ENCODE results near the gene HAUS8. TPM values are rescaled to one million over a fixed set of nuclear protein-coding genes. Genes with fewer than 3 reads are reported as not detected.

HAUS8 gene
- total and polyA plus RNA-seq, 10 of the 15 experiments (the other 5 are each of a cell fraction or from before 2014, with no cell fraction given): 22.7 to 43.9 (median 34.4) TPM

GRCh38 chr19:17036640-17037039 is 38.6 kb downstream of the HAUS8 start:
- H3K4me1 ChIP-seq (ENCODE audit: control insufficient read depth, insufficient read depth, low read length): no peaks in the 10 kb centered on the region
- intact Hi-C loops (cut with micrococcal nuclease; ENCODE audit: unreplicated experiment) (no loop called here), in situ Hi-C loops (cut with MboI) (no loop called here)
- 33% methylated on average over 4 of the region's 4 CpGs for WGBS (ENCODE audit: insufficient coverage, insufficient replicate concordance, low lambda C conversion rate, missing lambda C conversion rate)
- H3K79me2 ChIP-seq (ENCODE audit: control insufficient read depth, insufficient read depth, low read length): no peaks in the 10 kb centered on the region
- DNase-seq (ENCODE audit: low read depth, low spot score) (no peak), ATAC-seq (no peak), FAIRE-seq (no peak)
- H3K4me3 ChIP-seq: no peak overlapping the region
- no peak overlapping the region for H3K4me2 ChIP-seq (ENCODE audit: control insufficient read depth, insufficient read depth)
- H2AFZ ChIP-seq (ENCODE audit: control insufficient read depth, low read depth, low read length): no peak overlapping the region
- H3K9me3 ChIP-seq (replicated peaks; ENCODE audit: control insufficient read depth, insufficient read depth, low read length): no peaks in the 10 kb centered on the region
- ChIA-PET POLR2A (no interaction called here), RAD21 (ENCODE audit: unreplicated experiment) (no interaction called here), CTCF (no interaction called here), SMC1A (ENCODE audit: uncharacterized antibody, unreplicated experiment) (no interaction called here)
- H3K9ac ChIP-seq (ENCODE audit: control insufficient read depth, insufficient read depth, low read length): no peak overlapping the region
- H3K36me3 ChIP-seq (ENCODE audit: control insufficient read depth in 2 of 2, insufficient read depth in 2 of 2, low read length in 1 of 2): no peaks in the 10 kb centered on the region; a peak in 1 of 4 replicates
- no peak for TF ChIP-seq MYC (IDR thresholded peaks at IDR 0.05; ENCODE audit: insufficient read depth, insufficient read length, insufficient replicate concordance, low read length, severe bottlenecking)
- H3K27ac ChIP-seq (ENCODE audit: control insufficient read depth, insufficient read depth): no peak overlapping the region
- no peaks in the 10 kb centered on the region for H4K20me1 ChIP-seq (ENCODE audit: control insufficient read depth, insufficient read depth)
- BruUV-seq (replicated peaks): no TSS peak
- H3K27me3 ChIP-seq (replicated peaks in 1 of 2; ENCODE audit: control insufficient read depth in 2 of 2, insufficient read depth in 2 of 2, low read length in 1 of 2): no peaks in the 10 kb centered on the region

GRCh38 chr19:17035842-17036424 is 39.3 kb downstream of the HAUS8 start:
- no peak overlapping the region for H3K9ac ChIP-seq (ENCODE audit: control insufficient read depth, insufficient read depth, low read length)
- H3K4me3 ChIP-seq: no peak overlapping the region
- H2AFZ ChIP-seq (ENCODE audit: control insufficient read depth, low read depth, low read length): no peak overlapping the region
- no peak for DNase-seq (ENCODE audit: low read depth, low spot score)
- H4K20me1 ChIP-seq (ENCODE audit: control insufficient read depth, insufficient read depth): no peaks in the 10 kb centered on the region
- ChIA-PET SMC1A (ENCODE audit: uncharacterized antibody, unreplicated experiment) (no interaction called here), POLR2A (interaction anchor here (0.5 kb wide), 1 partner anchor 439 kb away, joined by 4 read pairs; no protein-coding TSS in a partner anchor), RAD21 (ENCODE audit: unreplicated experiment) (no interaction called here), CTCF (no interaction called here)
- intact Hi-C loops (cut with micrococcal nuclease; ENCODE audit: unreplicated experiment): no loop called here
- TF ChIP-seq NFYA (IDR thresholded peaks at IDR 0.05; ENCODE audit: borderline replicate concordance, low read depth, low read length) (no peak), SPI1 (IDR thresholded peaks at IDR 0.05; ENCODE audit: borderline replicate concordance, insufficient read depth, low read depth, low read length) (0 out of 2 replicates have a peak, but pooled peaks have one; percentile 4)
- H3K36me3 ChIP-seq (ENCODE audit: control insufficient read depth in 2 of 2, insufficient read depth in 2 of 2, low read length in 1 of 2): no peaks in the 10 kb centered on the region; a peak in 1 of 4 replicates
- FAIRE-seq: no peak
- no TSS peak for BruUV-seq (replicated peaks)
- H3K9me3 ChIP-seq (replicated peaks; ENCODE audit: control insufficient read depth, insufficient read depth, low read length): no peaks in the 10 kb centered on the region
- 76% methylated on average over 15 of the region's 15 CpGs for WGBS (ENCODE audit: insufficient coverage, insufficient replicate concordance, low lambda C conversion rate, missing lambda C conversion rate)
- no peaks in the 10 kb centered on the region for H3K79me2 ChIP-seq (ENCODE audit: control insufficient read depth, insufficient read depth, low read length)
- no peaks in the 10 kb centered on the region for H3K27me3 ChIP-seq (replicated peaks in 1 of 2; ENCODE audit: control insufficient read depth in 2 of 2, insufficient read depth in 2 of 2, low read length in 1 of 2)
- H3K27ac ChIP-seq (ENCODE audit: control insufficient read depth, insufficient read depth): no peak overlapping the region
- in situ Hi-C loops (cut with MboI): no loop called here
- no peak overlapping the region for H3K4me2 ChIP-seq (ENCODE audit: control insufficient read depth, insufficient read depth)
- H3K4me1 ChIP-seq (ENCODE audit: control insufficient read depth, insufficient read depth, low read length): no peaks in the 10 kb centered on the region
- ATAC-seq: no peak
